Fibroblast of villous mesenchyme (primary cell): ENCODE results near the gene PPP6R2. TPM values are rescaled to one million over a fixed set of nuclear protein-coding genes. Genes with fewer than 3 reads are reported as not detected.

ENCODE experiments used
- DNase-seq: peaks from one replicate; pipeline ENCODE4 v3.0.0-alpha.2; 2010; ENCODE audit warnings: low read depth
- H3K4me3 ChIP-seq: 2 replicates; pipeline ENCODE4 v1.5.1; 2011; ENCODE audit warnings: low read depth, mild to moderate bottlenecking, low read length
- total RNA-seq: library from RNA; depleted of rRNA; stranded (reverse); fragments of >200 nt; gene quantifications from 2 replicates; pipeline ENCODE4 v1.2.3, GENCODE V29; 2012
- TF ChIP-seq, protein P1 (sequence below): IDR thresholded peaks from 2 replicates; pipeline ENCODE4 v1.5.1; 2012; ENCODE audit warnings: low read depth, mild to moderate bottlenecking, low read length; ENCODE audit not compliant: insufficient read depth

PPP6R2 gene
- total RNA-seq, 1 donor = 54.0 TPM

DNA sequence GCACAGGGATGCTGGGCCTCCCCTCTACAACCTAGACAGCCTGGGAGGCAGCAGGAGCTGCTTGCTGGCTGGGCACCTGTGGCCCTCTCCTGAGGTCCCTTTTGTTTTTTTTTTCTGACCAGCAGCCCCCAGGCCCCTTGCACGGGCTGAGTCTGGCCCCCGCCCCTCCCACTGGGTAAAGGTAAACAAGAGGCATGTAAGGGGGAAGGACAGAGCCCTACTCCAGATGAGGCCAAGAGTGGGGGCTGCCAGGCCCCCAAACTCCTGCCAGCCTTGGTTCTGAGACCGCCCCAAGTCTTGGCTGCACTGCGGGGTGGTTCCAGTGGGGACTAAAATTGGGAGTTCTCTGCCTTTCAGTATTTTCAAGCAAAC is 44.9 kb upstream of the PPP6R2 start:
- H3K4me3 ChIP-seq = no peak overlapping the region
- no peak for DNase-seq
- TF ChIP-seq, protein P1, sequence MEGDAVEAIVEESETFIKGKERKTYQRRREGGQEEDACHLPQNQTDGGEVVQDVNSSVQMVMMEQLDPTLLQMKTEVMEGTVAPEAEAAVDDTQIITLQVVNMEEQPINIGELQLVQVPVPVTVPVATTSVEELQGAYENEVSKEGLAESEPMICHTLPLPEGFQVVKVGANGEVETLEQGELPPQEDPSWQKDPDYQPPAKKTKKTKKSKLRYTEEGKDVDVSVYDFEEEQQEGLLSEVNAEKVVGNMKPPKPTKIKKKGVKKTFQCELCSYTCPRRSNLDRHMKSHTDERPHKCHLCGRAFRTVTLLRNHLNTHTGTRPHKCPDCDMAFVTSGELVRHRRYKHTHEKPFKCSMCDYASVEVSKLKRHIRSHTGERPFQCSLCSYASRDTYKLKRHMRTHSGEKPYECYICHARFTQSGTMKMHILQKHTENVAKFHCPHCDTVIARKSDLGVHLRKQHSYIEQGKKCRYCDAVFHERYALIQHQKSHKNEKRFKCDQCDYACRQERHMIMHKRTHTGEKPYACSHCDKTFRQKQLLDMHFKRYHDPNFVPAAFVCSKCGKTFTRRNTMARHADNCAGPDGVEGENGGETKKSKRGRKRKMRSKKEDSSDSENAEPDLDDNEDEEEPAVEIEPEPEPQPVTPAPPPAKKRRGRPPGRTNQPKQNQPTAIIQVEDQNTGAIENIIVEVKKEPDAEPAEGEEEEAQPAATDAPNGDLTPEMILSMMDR = no peak

DNA sequence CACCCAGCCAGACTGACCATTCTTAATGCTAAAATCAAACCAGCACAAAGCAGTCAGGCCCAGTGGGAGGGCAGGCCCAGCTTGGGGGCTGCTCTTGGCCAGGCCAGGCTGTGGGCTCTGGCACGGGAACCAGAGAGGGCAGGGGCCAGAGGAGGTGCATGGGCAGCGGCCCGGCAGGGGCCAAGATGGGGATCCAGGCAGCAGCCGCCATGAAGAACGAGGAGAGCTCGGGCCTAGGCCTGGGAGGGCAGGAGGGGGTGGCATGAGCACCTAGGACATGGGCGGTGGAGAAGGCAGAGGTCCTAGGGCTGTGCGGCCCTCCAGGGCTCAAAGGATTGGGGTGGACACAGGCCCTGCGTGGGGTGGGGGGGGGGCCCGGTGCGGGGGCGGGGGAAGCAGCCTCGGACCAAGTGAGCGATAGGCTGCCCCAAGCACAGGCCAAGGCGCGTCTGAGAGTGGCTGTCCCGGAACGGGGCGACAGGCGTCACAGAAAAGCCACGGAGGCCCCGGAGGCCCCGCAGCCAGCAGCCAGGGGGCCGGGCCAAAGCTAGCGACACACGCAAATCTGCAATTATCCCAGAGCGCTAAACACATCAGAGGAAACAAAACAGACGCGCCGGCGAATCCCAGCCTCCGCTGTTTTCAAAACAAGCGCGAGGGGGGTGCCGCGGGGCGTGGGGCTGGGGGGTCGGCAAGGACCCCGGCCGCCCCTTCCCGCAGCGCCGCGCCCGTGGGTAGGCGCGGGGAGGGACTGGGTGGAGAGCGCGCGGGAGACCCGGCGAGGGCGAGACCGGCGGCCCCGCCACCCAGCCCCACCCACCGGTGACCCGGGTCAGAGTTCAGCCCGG is 44.0 kb upstream of the PPP6R2 start:
- H3K4me3 ChIP-seq = peak overlapping the region; percentile 23
- DNase-seq = peak; percentile 63
- TF ChIP-seq, protein P1 = no peak

DNA sequence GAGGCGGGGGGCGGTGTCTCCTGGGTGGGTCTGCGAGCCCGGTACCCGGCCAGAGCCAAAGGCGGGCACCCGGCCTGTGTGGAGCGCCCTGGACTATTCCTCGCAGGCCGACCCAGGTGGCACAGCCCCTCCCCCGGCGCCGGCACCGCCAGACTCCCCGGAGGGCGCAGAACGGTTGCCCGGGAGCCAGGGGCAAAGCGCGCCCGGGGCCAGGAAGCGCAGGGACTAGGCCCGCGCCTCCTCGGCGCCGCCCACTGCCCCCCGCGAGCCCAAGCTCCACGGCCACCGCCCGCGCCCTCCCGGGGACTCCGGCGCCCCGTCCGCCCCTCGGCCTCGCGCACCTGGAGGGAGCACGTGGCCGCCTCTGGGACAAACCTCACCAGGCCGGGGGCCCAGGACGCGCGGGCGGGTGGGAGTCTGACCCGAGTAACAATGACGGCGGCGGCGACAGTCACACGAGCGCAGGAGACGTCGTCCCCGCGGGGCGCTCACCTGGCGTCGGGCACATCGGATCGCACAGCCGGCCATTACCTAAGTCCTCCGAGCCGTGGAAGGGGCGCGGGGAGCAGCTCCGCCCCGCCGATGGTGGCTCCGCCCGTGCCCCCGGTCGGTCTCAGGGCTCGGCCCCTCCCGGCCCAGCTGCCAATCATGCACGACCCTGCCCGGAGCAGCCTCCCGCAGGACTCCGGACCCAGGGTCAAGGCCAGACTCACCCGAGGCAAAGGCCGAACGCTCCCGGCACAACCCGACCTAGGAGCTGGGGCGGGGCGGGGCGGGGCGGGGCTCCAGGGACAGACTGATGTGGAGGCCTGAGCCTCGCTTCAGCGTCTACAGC is 43.1 kb upstream of the PPP6R2 start:
- no peak for DNase-seq
- TF ChIP-seq, protein P1 = no peak
- H3K4me3 ChIP-seq = peak overlapping the region; percentile 37

DNA sequence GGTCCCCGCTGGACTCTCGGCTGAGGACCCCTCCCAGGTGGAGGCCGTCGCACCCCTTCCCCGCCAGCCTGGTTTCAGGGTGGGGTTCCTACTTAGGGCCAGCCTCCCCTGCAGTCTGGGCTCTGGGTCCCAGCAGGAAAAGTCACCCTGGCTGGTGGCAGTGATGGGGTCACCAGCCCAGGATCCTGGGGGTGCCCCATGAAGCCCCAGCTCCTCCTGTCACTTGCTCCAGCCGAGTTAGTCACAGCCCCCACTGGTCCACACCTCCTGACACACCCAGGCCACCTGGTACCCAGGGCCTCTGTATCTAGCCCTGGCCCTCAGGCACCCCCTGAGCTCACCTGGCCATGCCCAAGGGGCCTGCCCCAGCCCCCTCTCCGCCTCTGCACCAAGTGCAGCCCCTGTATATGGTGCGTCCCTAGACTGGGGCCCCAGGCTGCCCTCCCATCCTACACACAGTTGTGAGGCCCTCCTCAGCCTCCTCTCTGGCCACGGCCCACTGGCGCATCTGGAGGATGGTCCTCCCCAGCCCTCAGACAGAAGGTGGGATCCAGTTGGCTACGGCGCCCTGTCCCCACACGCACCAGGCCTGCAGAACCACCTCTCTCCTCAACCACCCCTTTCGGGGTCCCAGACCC is 42.4 kb upstream of the PPP6R2 start:
- TF ChIP-seq, protein P1 = no peak
- H3K4me3 ChIP-seq = peak overlapping the region; percentile 9
- no peak for DNase-seq

DNA sequence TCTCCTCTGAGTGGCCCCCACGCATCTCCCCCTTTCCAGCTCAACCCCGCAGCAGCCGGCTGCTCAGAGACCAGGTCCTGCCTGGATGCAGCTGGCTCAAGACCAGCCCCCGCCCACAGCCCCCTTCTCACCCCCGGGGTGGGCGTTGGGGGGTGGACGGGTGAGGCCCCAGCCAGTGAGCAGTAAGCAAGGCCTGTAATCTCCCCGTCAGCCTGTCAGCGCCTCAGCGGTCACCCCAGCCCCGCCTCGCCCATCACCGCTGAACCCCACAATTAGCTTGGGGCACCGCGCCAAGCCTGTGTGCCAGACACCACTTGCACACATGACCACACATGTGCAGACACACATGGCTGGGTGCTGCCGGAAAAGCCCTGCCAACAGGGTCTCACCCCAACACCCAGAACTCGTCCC is 41.5 kb upstream of the PPP6R2 start:
- DNase-seq = no peak
- TF ChIP-seq, protein P1 = no peak
- H3K4me3 ChIP-seq = peak overlapping the region; percentile 6

DNA sequence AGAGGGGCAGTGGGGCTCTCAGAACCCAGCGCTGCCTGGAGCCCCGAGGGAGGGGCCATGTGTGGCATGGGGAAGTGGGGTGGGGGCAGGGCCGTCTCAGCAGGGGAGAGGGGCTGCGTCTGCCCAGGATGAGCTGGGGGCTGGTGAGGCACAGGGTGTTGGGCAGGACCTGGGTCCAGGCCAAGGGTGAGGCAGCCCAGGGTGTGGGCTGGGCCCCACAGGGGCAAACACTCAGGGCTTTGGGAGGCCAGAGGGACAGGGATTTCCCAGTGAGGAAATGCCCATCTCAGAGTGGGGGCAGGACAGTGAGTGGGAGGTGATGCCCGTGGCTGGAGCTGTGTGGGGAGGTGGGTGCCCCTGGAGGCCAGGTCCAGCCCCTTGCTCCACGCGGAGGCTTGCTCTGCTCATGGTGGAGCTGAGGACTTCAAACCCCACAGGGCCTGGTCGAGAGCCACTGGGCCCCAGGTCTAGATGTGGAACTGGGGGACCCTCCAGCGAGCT is 41.0 kb upstream of the PPP6R2 start:
- H3K4me3 ChIP-seq = peak overlapping the region; percentile 6
- TF ChIP-seq, protein P1 = no peak
- DNase-seq = no peak
